LNCAP (cell line): ENCODE results near the gene DGKB.

Experiments
- CTCF ChIP-seq: fragments of 450-650 bp; IDR thresholded peaks from 2 replicates; pipeline ENCODE4 v1.5.1; 2017; ENCODE audit warnings: mild to moderate bottlenecking

Gene DGKB

GRCh38 chr7:14420768-14421167, 481.8 kb downstream of the DGKB start:
- TF ChIP-seq CTCF = no peak

GRCh38 chr7:14419531-14419930, 483.0 kb downstream of the DGKB start:
- TF ChIP-seq CTCF = no peak

- no peak for TF ChIP-seq CTCF
These were observed 483.9 kb downstream of the DGKB start for GRCh38 chr7:14418633-14419032.

GRCh38 chr7:14414274-14414986, 488.1 kb downstream of the DGKB start:
- TF ChIP-seq CTCF = no peak

- TF ChIP-seq CTCF = no peak
These were observed 495.1 kb downstream of the DGKB start for GRCh38 chr7:14407246-14408015.

GRCh38 chr7:14403587-14403986, 499.0 kb downstream of the DGKB start:
- TF ChIP-seq CTCF = no peak

- no peak for TF ChIP-seq CTCF
These were observed 502.3 kb downstream of the DGKB start for GRCh38 chr7:14400271-14400670.
